ENCODE data around the gene COL5A1.
"Not testable (repeated sequence)": the region's sequence is repeated elsewhere in the genome, so short reads cannot be mapped to it uniquely, and the experiment has no call there.

The COL5A1 gene

DNA sequence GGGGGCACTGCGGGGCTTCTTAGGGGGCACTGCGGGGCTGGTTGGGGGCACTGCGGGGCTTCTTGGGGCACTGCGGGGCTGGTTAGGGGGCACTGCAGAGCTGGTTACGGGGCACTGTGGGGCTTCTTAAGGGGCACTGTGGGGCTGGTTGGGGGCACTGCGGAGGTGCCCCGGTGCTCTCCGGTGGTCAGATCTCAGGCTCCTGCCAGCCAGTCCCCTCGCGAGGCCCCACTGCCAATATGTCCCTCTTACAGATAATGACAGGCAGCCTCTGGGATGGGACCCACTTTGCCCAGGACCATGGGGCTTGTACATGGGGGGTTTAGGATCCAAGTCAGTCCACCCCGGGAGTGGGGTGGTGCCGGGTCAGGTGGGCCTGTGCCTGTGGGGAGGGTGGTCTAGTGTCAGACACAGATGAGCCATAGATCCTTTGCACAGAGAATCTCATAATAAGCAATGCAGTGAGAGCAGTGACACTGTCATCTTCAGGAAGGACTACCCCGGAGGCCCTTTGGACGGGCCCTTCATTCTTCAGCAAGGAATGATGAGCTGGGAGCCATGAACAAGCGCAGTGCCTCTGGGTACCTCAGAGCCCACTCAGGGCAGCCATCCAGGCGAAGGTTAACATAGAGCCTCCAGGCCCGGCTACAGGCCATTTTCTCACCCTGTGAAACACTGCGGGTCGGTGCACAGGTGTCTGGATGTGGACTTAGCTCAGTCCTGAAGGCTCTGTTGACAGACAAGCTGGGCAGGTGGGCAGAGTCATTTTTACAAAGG, 38.2 kb downstream of the COL5A1 start:
- DNase-seq, result no peak

- DNase-seq, result no peak
Measured at GRCh38 chr9:134680393-134681060, 38.9 kb downstream of the COL5A1 start.

DNA sequence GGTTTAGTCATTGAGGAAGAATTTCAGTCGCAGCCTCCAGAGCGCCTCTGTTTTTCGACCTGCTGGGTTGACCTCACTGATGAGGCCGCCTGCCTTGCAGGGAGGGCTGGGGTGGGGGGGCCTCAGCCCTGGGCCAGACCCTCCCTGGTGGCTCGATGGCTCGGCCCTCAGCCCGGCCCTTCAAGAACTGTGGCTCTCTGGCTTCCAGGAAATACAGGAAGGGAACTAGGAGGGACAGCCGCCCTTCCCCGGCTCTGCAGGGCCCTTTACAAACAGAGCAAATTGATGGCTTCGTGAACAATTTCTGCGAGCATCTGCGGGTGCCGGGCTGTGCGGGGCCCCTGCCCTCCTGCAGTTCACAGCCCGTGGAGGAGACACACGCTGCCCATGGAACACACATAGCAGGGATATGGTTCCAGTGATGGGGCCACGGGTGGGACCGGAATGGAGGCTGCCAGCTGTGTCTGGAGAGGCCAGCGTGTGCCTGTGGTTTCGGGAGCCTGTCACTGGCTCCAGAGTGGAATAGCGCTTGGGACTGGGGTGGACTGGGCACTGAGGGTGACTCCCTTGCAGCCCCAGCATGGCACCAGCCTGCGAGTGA, 39.6 kb downstream of the COL5A1 start:
- no peak for DNase-seq

GRCh38 chr9:134682026-134682425, 40.4 kb downstream of the COL5A1 start:
- DNase-seq, result no peak

DNA sequence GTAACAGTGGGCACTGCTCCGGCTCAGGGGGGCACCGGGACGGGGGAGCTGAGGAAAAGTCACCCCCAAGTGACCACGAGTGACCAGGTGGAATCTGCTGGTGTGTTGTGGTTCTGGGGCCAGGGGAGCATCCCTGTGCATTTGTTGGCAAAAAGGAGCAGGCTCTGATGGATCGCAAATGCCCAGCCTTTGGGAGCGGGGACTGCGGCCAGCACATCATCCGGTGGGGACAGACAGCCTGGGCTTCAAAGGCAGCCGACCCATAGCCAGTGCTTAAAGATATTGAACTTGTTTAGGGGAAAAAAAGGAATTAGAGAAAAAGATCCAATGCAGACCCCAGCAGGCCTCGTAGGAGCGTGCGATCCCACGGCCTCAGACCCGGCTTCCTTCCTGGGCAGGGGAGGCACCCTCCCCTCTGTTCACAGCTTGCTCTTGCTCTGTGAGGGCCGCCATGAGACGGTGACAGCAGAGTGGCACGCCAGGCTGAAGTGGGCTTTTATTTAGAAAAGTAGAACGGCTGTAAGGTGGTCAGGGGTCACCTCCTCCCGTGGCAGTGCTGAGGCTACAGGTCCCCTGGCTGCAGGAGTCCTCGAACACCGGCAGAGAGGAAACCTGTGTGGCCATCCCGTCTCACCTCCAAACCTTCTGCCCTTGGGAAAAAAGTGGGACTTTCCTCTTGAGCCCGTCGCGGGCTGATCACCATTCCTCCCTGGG, 41.2 kb downstream of the COL5A1 start:
- no peak for DNase-seq

DNA sequence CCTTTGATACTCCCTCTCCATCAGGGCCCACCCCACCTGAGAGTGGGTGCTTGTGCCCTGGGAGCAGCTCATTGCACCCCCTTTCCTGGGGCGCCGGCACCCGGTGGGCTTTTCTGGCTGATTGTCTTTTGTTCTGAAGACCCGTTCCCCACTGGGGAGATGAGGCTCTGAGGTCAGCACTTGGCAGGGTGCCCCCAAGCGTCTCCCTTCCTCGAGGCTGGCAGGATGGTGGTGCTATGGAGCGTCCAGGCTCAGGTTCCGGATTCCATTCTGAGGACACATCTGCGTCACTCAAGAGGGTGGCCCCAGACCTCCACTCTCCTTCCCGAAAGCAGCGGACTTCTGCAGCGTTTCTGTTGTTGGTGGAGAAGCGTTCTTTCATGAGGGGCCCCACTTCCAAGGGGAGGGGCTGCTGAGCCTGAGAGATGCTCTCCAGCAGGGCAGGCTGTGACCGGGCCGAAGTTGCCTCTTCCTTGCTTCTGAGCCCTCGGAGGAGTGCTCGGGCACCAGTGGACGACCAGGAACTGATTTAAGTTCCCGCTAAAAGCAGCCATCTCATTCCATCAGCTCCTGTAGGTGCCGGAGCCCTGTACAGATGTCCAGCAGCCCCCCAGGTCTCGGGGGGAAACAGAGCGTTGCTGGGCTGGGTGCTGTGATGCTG, 42.2 kb downstream of the COL5A1 start:
- DNase-seq, result no peak

GRCh38 chr9:134684375-134684723, 42.7 kb downstream of the COL5A1 start:
- no peak for DNase-seq

DNA sequence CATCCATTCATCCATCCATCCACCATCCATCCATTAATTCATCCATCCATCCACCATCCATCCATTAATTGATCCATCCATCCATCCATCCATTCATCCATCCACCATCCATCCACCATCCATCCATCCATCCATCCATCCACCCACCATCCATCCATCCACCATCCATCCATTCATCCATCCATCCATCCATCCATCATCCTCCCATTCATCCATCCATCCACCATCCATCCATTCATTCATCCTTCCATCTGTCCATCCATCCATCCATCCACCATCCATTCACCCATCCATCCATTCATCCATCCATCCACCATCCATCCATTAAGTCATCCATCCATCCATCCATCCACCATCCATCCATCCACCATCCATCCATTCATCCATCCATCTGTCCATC, 43.3 kb downstream of the COL5A1 start:
- not testable (repeated sequence) for DNase-seq

DNA sequence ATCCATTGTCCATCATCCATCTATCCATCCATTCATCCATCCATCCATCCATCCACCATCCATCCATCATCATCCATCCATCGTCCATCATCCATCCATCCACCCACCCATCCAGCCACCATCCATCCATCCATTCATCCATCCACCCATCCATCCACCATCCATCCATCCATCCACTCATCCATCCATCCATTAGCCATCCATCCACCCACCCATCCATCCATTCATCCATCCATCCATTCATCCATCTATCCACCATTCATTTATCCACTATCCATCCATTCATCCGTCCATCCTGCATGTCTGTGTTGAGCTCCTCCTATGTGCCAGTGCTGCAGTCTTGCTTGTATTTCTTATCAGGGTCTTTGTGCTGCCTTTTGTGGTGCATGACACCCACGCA, 44.2 kb downstream of the COL5A1 start:
- no peak for DNase-seq

- DNase-seq, result no peak
Measured at GRCh38 chr9:134686896-134687295, 45.3 kb downstream of the COL5A1 start.

GRCh38 chr9:134687556-134687955, 46.0 kb downstream of the COL5A1 start:
- no peak for DNase-seq

DNA sequence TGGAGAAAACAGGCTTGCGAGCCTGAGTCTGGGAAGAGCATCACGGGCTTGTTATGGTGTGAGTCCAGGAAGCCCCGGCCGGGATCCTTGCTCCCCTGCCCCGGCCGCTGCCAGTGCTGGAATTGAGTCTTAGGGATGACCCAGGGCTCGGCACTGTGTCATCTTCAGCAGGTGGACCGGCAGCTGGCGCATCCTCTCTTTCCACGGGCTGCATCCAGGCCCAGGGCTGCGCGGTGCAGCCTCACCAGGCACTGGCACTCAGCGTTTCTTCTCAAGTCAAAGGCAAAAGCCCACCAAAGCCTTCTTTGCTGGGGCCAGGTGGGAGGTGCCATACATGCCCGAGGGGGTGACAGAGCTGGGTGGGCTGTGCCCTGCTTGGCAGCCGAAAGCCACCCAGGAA, 46.6 kb downstream of the COL5A1 start:
- DNase-seq, result no peak

DNA sequence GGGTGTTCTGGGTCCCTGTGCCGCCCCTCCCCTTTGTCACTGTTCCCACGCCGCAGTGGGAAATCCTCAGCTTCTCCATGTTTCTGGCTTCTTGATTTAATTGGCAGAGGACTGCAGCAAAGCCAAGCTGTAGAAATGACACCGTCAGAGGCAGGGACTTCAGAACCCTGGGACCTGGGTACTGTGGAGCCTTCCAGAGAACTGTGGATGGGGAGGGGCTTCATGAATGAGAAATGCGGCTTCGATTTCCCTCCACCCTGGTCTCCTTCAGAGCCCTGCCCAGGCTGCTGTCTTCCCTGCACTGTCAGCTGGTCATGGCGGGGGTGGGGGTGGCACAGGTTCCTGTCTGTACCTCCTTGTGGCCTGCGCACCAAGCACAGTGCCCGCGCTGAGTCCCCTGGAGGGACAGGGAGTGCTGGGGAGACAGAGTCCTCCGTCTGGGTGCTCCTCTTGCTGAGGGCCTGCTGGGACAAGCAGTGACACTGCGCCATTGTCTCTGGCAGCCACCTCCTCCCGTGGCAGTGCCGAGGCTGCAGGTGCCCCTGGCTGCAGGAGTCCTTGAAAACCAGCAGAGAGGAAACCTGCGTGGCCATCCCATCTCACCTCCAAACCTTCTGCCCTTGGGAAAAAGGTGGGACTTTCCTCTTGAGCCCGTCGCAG, 47.2 kb downstream of the COL5A1 start:
- no peak for DNase-seq

GRCh38 chr9:134689321-134690181, 47.9 kb downstream of the COL5A1 start:
- DNase-seq, result no peak

DNA sequence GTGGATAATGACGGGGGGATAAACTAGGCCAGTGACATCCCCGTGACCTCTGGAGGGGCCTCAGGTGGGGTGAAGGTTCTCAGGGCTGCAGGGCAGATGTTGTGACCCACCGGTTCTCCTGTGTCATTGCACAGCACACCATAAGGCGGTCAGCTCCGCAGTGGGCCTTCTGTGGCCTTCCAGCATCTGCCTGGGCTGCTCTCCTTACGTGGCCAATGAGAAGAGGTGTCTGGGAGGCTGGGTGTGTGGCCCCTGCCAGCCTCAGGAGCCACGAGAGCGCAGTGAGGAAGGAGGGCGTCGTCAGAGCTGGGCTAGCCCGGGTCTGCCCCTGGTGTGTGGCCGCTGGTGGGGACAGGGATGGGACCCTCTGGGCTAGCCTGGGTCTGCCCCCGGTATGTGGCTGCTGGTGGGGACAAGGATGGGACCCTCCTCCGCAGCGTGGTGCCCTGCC, 48.7 kb downstream of the COL5A1 start:
- DNase-seq, result no peak

- peak; percentile 36 for DNase-seq
Measured at GRCh38 chr9:134690946-134691694, 49.5 kb downstream of the COL5A1 start.

DNA sequence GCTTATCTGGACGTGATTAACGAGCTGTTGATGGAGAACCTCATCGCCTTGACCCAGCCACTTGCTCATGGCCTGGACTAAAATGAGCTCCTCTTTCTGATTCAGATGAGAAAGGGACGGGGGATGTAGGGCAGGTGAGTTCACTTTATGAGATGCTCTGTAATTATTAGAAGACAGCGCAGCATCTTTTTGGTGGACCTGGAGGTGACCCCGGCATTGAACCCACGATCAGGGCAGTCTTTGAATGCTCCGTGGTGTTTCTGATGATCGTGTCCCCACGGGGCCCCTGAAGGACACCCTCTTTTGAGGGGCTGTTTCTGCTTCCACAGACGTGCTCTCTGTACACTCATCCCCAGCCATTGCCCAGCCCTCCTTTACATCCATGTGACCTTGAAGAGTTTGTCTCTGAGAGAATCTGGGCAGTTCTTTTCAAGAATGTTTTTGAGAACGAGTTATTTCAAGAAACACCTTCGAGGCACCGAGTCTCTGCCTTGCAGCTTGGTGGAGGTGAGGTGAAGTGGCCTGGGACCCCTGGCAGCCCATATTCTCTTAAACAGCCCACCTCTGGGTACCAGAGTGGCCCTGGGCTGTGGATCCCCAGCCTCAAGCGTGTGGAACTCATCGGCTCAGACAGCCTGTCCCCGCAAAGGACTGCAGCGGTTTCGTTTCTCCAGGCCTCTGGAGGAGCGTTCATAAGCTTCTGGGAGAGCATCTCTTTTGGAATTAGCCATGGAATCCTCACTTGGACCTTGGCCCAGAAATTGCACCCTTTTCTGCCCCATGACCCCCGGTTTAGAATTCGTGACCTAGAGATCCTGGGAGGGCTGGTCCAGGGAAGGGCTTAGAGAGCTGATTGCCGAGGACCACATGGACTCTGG, 50.3 kb downstream of the COL5A1 start:
- no peak for DNase-seq

GRCh38 chr9:134692573-134692860, 50.9 kb downstream of the COL5A1 start:
- no peak for DNase-seq

GRCh38 chr9:134693011-134693410, 51.4 kb downstream of the COL5A1 start:
- no peak for DNase-seq
